K562 (cell line): Measurements from ENCODE around the gene CHAF1A. TPM values are rescaled to one million over a fixed set of nuclear protein-coding genes. Genes with fewer than 3 reads are reported as not detected.

Source experiments
- CHD1 ChIP-seq: fragments of 200-600 bp; sonication (generic); IDR thresholded peaks from one replicate; pipeline ENCODE4 v1.6.1; 2012; ENCODE audit warnings: mild to moderate bottlenecking, moderate library complexity, low read length, inconsistent platforms
- DACH1 ChIP-seq: fragments of 450-650 bp; IDR thresholded peaks from 2 replicates; pipeline ENCODE4 v1.6.1; 2018; ENCODE audit not compliant: partially characterized antibody
- PHB ChIP-seq: fragments of 250-450 bp; sonication (Bioruptor Pico); IDR thresholded peaks from 2 replicates; pipeline ENCODE4 v1.5.0; 2021
- PTRF ChIP-seq: fragments of 450-650 bp; IDR thresholded peaks from 2 replicates; pipeline ENCODE4 v1.6.1; 2016; ENCODE audit warnings: mild to moderate bottlenecking, missing genetic modification characterization, missing compliant biosample characterization
- SFPQ ChIP-seq: fragments of 200-400 bp; formaldehyde crosslinking; IDR thresholded peaks from 2 replicates; pipeline ENCODE4 v1.6.1; 2017; ENCODE audit warnings: mild to moderate bottlenecking, low read depth, low read length, moderate library complexity
- SPI1 ChIP-seq: IDR thresholded peaks from 2 replicates; pipeline ENCODE4 v1.6.1; 2011; ENCODE audit warnings: low read depth, low read length, control low read depth, borderline replicate concordance
- STAT5A ChIP-seq: IDR thresholded peaks from 2 replicates; pipeline ENCODE4 v1.6.1; 2012; ENCODE audit warnings: low read length, inconsistent platforms, borderline replicate concordance
- TAF9B ChIP-seq: fragments of 450-650 bp; IDR thresholded peaks from 2 replicates; pipeline ENCODE4 v1.6.1; 2018; ENCODE audit warnings: mild to moderate bottlenecking; ENCODE audit not compliant: partially characterized antibody
- TRIM24 ChIP-seq, 2 experiments: fragments of 450-650 bp; IDR thresholded peaks; 2 replicates each; pipeline ENCODE4 v1.6.1; 2016
- ZBED1 ChIP-seq: IDR thresholded peaks from 2 replicates; pipeline ENCODE4 v1.6.1; 2014
- ZC3H11A ChIP-seq: IDR thresholded peaks from 2 replicates; pipeline ENCODE4 v1.6.1; 2012; ENCODE audit warnings: low read depth, low read length, improper control_type of control experiment
- ZHX1 ChIP-seq: fragments of 150-350 bp; conservative IDR thresholded peaks from 2 replicates; pipeline ENCODE4 v1.6.1; 2014; ENCODE audit warnings: low read length
- ZNF253 ChIP-seq: fragments of 250-450 bp; sonication (Bioruptor Pico); conservative IDR thresholded peaks from 2 replicates; pipeline ENCODE4 v1.6.1; 2021; ENCODE audit warnings: mild to moderate bottlenecking
- ZNF274 ChIP-seq: IDR thresholded peaks from 2 replicates; pipeline ENCODE4 v1.6.1; 2011; ENCODE audit warnings: low read depth, mild to moderate bottlenecking, low read length, moderate library complexity, borderline replicate concordance
- ZNF41 ChIP-seq: fragments of 250-450 bp; sonication (Bioruptor Pico); conservative IDR thresholded peaks from 2 replicates; pipeline ENCODE4 v1.4.0; 2020; ENCODE audit warnings: mild to moderate bottlenecking
- ZNF764 ChIP-seq: fragments of 250-450 bp; sonication (Bioruptor Pico); IDR thresholded peaks from 2 replicates; pipeline ENCODE4 v1.4.0; 2020; ENCODE audit warnings: low read depth, mild to moderate bottlenecking, moderate library complexity
- polyA plus RNA-seq, 8 experiments: library from polyadenylated mRNA; depleted of rRNA in 4 of 8; stranded (reverse) in 5 of 8; unstranded in 3 of 8; fragments of >200 nt; fragmentation: Nextera tagmentation in 2 of 8; fragmentation: Illumina TruSeq in 1 of 8; extraction: Ambion mirVana in 2 of 8; extraction: Trizol in 1 of 8; gene quantifications; 2 replicates each; pipeline versions ENCODE4 v1.2.1 to v1.2.3, GENCODE V29; 2011 to 2014; ENCODE audit warnings: inconsistent platforms in 1 of 8, missing spikeins in 1 of 8
- total RNA-seq, 7 experiments: library from RNA; depleted of rRNA in 6 of 7; stranded (reverse); fragments of >200 nt in 6 of 7; fragmentation: Illumina TruSeq in 2 of 7; extraction: Trizol in 2 of 7; gene quantifications; 2 replicates each; pipeline versions ENCODE4 v1.2.1 to v1.2.3, GENCODE V29; 2011 to 2021; ENCODE audit warnings: low replicate concordance in 1 of 7
- TF ChIP-seq, protein P1 (sequence below): conservative IDR thresholded peaks from 2 replicates; pipeline ENCODE4 v1.6.1; 2011; ENCODE audit warnings: low read depth, mild to moderate bottlenecking, low read length; ENCODE audit not compliant: control insufficient read depth
- TF ChIP-seq, protein P2 (sequence below): IDR thresholded peaks from 2 replicates; pipeline ENCODE4 v1.6.1; 2014; ENCODE audit warnings: antibody characterized with exemption
- TF ChIP-seq, protein P3 (sequence below), 3 experiments: IDR thresholded peaks in 2 of 3; conservative IDR thresholded peaks in 1 of 3; 2 replicates each; pipeline ENCODE4 v1.5.1; 2011 to 2012; ENCODE audit warnings: low read length in 3 of 3, mild to moderate bottlenecking in 3 of 3, control low read depth in 2 of 3, improper control_type of control experiment in 1 of 3, inconsistent platforms in 1 of 3, low read depth in 1 of 3, mixed read lengths in 1 of 3, moderate library complexity in 1 of 3; ENCODE audit not compliant: insufficient read depth in 2 of 3

Gene CHAF1A
- total and polyA plus RNA-seq, 9 of the 15 experiments (the other 6 are each of a cell fraction or from before 2014, with no cell fraction given), result 1.6 to 86.9 (median 45.2) TPM

DNA sequence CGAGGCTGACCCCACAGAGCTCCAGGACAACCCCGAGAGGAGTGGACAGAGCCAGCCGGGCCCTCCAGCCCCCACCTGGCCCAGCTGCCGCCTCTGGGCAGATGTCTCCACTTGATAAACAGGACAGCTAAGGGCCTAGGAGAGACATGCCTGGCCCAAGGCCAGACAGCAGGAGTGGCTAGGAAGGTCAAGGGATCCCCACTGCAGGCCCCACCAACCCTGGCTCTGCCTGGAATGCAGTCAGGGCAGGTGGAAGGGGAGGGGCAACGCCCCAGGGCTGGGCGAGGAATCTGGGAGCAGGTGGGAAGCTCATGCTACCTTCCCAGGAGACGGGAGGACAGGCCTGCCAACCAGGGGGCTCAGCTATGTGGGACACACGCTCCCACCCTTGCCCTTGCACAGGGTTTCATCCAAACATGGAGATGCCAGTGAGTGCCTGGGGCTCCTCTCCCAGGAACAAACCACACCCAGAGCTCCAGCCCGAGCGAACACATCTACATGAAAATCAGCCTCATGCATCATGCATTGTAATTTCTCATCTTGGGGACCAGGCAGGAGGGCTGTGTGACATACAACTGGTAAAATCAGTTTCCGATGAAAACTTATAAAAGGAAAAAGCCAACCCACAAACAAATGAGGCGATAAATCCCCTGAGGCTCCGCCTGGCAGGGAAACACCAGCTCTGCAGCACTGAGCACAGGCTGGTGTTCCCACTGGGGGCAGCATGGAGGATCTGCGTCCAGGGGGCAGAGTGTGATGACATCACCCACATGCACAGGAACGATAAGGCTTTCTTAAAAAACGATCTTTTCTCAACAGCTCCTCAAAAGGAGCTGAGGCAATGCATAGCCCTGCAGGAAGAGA is 27.0 kb upstream of the CHAF1A start (continued):
- TF ChIP-seq, protein P1, sequence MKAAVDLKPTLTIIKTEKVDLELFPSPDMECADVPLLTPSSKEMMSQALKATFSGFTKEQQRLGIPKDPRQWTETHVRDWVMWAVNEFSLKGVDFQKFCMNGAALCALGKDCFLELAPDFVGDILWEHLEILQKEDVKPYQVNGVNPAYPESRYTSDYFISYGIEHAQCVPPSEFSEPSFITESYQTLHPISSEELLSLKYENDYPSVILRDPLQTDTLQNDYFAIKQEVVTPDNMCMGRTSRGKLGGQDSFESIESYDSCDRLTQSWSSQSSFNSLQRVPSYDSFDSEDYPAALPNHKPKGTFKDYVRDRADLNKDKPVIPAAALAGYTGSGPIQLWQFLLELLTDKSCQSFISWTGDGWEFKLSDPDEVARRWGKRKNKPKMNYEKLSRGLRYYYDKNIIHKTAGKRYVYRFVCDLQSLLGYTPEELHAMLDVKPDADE, result no peak
- no peak for TF ChIP-seq SFPQ
- no peak for TF ChIP-seq CHD1
- no peak for TF ChIP-seq TAF9B
- TF ChIP-seq DACH1, result no peak
- no peak for TF ChIP-seq ZNF274
- no peak for TF ChIP-seq ZNF764 (CRISPR knock-in tag)
- TF ChIP-seq, protein P2, sequence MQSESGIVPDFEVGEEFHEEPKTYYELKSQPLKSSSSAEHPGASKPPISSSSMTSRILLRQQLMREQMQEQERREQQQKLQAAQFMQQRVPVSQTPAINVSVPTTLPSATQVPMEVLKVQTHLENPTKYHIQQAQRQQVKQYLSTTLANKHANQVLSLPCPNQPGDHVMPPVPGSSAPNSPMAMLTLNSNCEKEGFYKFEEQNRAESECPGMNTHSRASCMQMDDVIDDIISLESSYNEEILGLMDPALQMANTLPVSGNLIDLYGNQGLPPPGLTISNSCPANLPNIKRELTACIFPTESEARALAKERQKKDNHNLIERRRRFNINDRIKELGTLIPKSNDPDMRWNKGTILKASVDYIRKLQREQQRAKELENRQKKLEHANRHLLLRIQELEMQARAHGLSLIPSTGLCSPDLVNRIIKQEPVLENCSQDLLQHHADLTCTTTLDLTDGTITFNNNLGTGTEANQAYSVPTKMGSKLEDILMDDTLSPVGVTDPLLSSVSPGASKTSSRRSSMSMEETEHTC, result no peak
- TF ChIP-seq PHB (CRISPR knock-in tag), result no peak
- TF ChIP-seq SPI1, result no peak
- TF ChIP-seq ZBED1, result no peak
- no peak for TF ChIP-seq ZNF253 (CRISPR knock-in tag)
- TF ChIP-seq ZHX1, result no peak
- TF ChIP-seq, protein P3, sequence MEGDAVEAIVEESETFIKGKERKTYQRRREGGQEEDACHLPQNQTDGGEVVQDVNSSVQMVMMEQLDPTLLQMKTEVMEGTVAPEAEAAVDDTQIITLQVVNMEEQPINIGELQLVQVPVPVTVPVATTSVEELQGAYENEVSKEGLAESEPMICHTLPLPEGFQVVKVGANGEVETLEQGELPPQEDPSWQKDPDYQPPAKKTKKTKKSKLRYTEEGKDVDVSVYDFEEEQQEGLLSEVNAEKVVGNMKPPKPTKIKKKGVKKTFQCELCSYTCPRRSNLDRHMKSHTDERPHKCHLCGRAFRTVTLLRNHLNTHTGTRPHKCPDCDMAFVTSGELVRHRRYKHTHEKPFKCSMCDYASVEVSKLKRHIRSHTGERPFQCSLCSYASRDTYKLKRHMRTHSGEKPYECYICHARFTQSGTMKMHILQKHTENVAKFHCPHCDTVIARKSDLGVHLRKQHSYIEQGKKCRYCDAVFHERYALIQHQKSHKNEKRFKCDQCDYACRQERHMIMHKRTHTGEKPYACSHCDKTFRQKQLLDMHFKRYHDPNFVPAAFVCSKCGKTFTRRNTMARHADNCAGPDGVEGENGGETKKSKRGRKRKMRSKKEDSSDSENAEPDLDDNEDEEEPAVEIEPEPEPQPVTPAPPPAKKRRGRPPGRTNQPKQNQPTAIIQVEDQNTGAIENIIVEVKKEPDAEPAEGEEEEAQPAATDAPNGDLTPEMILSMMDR (IDR thresholded peaks at IDR 0.05 in 2 of 3, conservative IDR thresholded peaks at IDR 0.05 in 1 of 3; ENCODE audit: insufficient read depth in 2 of 3, low read depth in 1 of 3, low read length in 3 of 3), result peak; percentile 87 to 94 (median 93)
- TF ChIP-seq STAT5A, result peak; percentile 84; the same call in 1 of the 2 replicates
- no peak for TF ChIP-seq ZC3H11A
- no peak for TF ChIP-seq ZNF41
- TF ChIP-seq PTRF (tag), result no peak
- peak; percentile 53 to 74 for TF ChIP-seq TRIM24 (IDR thresholded peaks at IDR 0.05)
